BE2C (cell line): Measurements from ENCODE around the gene IFT74.

Source experiments
- DNase-seq: peaks from one replicate; pipeline ENCODE4 v3.0.0-alpha.2; 2020
- H3K27me3 ChIP-seq: fragments of 250-450 bp; sonication (Bioruptor Pico); 2 replicates; pipeline ENCODE4 v1.5.1; 2020; ENCODE audit warnings: mild to moderate bottlenecking
- H3K36me3 ChIP-seq: fragments of 250-450 bp; sonication (Bioruptor Pico); 2 replicates; pipeline ENCODE4 v1.5.1; 2020; ENCODE audit warnings: mild to moderate bottlenecking
- H3K4me1 ChIP-seq: fragments of 250-450 bp; sonication (Bioruptor Pico); 2 replicates; pipeline ENCODE4 v1.5.1; 2020
- H3K4me3 ChIP-seq: 2 replicates; pipeline ENCODE4 v1.5.1; 2011; ENCODE audit warnings: low read depth, low read length
- H3K9me3 ChIP-seq: fragments of 250-450 bp; sonication (Bioruptor Pico); 2 replicates; pipeline ENCODE4 v1.5.1; 2020
- TF ChIP-seq, protein P1 (sequence below): IDR thresholded peaks from 2 replicates; pipeline ENCODE4 v1.5.1; 2012; ENCODE audit warnings: mild to moderate bottlenecking, low read depth, low read length

Gene IFT74

DNA sequence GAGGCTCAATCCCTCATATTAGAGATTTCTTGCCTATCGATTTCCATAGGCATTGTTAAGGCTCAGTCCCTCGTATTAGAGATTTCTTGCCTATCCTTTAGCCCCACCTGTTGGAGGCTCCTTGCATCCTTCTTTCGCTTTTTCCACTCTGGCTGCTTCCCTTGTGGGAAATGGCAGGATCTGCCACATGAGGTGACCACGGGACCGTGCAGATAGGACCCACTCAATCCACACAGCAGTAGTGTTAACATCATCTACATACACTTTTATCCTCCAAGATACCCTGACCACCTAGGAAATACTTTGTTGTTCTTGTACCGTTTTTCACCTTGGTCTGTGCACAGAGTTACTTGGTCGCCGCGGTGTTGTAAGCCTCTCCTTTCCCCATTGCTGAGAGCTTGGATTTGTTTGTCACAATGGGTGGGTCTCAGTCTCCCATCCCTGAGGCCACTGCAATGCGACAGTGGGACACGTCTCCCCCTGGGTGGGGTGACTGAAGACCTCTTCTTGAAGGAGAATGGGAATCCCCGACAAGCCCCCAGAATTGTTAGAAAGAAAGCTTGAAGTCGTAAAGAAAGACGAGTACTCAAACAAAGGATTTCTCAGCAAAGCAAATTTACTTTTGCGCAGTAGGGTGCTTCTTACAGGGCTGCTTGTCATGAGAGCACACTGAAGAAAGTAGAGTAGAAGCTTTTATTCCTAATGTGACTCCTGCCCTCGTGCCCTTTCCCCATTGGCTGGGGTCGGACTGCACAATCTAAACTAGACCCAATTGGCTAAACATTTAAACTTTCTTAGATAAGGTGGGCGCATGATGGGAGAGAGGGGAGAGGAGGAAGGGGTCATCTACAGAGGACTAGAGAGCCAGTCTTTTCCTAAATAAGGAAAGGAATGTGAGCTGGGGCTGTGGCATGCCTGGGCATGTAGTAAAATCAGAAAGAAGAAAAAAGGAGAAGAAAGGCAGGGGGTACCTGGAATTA, 19.8 kb downstream of the IFT74 start:
- H3K9me3 ChIP-seq, result no peaks in the 10 kb centered on the region; the same call in 1 of the 2 replicates
- H3K27me3 ChIP-seq, result no peaks in the 10 kb centered on the region
- TF ChIP-seq, protein P1, sequence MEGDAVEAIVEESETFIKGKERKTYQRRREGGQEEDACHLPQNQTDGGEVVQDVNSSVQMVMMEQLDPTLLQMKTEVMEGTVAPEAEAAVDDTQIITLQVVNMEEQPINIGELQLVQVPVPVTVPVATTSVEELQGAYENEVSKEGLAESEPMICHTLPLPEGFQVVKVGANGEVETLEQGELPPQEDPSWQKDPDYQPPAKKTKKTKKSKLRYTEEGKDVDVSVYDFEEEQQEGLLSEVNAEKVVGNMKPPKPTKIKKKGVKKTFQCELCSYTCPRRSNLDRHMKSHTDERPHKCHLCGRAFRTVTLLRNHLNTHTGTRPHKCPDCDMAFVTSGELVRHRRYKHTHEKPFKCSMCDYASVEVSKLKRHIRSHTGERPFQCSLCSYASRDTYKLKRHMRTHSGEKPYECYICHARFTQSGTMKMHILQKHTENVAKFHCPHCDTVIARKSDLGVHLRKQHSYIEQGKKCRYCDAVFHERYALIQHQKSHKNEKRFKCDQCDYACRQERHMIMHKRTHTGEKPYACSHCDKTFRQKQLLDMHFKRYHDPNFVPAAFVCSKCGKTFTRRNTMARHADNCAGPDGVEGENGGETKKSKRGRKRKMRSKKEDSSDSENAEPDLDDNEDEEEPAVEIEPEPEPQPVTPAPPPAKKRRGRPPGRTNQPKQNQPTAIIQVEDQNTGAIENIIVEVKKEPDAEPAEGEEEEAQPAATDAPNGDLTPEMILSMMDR, result peak; percentile 82
- no peak overlapping the region for H3K4me3 ChIP-seq
- no peaks in the 10 kb centered on the region for H3K4me1 ChIP-seq
- no peaks in the 10 kb centered on the region for H3K36me3 ChIP-seq
- DNase-seq, result peak; percentile 49

DNA sequence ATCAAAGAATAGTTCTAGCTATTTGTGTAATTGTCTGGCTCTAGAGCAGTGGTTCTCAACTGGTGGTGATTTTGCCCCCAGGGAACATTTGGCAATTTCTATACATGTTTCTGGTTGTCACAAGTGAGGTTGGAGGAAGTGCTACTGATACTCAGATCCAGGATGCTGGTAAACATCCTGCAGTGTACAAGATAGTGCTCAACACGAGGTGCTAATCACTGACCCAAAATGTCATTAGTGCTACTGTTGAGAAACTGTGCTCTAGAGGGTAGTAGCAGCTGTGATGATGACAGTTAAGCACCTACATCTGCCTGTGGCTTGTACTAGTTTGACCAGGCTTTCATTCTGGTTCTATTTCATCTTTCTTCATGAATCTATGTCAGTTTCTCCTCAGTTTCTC, 27.1 kb downstream of the IFT74 start:
- Histone ChIP-seq H3K36me3 (no peaks in the 10 kb centered on the region), H3K4me3 (no peak overlapping the region), H3K9me3 (no peaks in the 10 kb centered on the region), H3K27me3 (no peaks in the 10 kb centered on the region), H3K4me1 (no peaks in the 10 kb centered on the region)
- TF ChIP-seq, protein P1, result no peak
- no peak for DNase-seq

DNA sequence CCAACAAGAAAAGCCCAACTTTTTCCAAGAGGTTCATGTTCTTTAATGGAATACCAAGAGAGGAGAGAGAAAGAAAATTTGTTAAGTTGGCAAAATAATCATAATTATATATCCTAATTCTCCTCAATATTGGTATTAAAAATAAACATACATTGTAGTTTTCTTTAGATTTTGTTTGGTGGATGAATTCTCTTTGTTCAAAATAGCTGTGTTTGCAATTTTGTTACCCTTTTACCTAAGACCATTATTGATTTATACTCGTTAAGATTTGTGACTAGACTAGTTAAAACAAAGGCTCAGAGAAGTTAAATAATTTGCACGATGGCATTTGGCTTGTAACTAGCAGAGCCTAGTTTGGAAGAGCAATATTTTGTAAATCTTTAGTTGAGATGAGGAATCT, 39.6 kb downstream of the IFT74 start:
- Histone ChIP-seq H3K4me3 (no peak overlapping the region), H3K4me1 (no peaks in the 10 kb centered on the region), H3K9me3 (no peaks in the 10 kb centered on the region), H3K27me3 (no peaks in the 10 kb centered on the region), H3K36me3 (no peaks in the 10 kb centered on the region)
- DNase-seq, result no peak
- TF ChIP-seq, protein P1, result no peak

DNA sequence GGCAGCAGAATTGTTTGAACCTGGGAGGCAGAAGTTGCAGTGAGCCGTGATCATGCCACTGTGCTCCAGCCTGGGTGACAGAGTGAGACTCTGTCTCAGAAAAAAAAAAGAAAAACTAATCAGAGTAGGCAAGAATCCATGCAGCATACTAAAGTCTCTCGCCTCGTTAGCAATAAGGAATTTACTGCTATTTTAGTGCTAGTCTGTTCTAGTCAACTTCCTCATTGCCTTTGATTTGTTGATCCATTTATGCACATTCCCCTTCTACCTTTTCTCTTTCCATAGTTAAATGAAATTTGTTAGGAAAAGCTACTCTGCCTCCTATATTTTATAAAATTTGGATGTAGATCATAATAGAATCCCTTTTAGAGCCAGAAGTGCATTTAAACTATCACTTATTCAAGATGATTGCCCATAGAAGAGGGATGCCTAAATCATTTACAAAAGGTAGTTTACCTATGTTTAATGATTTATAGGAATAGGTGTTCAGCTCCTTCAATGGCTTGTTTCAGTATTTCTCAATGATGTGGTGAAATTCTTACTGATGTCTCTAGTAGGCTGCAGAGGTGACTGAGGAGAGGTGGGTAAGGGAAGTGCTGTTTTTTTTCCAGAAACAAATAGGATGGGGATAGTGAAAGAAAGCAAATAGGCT, 47.3 kb downstream of the IFT74 start:
- H3K4me3 ChIP-seq, result no peak overlapping the region
- TF ChIP-seq, protein P1, result no peak
- no peaks in the 10 kb centered on the region for H3K9me3 ChIP-seq
- no peak for DNase-seq
- H3K27me3 ChIP-seq, result no peaks in the 10 kb centered on the region
- no peaks in the 10 kb centered on the region for H3K36me3 ChIP-seq
- H3K4me1 ChIP-seq, result no peaks in the 10 kb centered on the region

DNA sequence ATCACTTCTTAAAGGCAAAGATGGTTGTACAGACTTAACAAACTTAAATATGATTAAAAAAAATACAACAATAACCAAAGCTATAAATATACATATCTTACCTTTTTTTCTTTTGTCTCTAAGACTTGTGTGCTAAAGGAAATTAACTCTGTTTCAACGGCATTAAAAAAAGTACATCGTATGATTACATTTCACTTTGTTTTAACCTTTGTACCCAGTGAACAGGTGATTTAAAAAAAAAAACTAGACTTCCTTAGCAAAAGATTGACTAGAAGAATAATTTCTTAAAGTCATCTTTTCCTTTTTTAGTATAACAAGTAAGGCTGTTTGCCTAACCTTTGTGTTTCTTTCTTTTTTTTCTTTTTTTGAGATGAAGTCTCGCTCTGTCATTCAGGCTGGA, 49.3 kb downstream of the IFT74 start, which contains the start of gene LRRC19:
LRRC19 (minus strand) TSS at position 182 of the 400 bp plus-strand sequence. CDS start 5,978 bp downstream, outside the sequence.
- no peak within 1 kb of the TSS for H3K4me3 ChIP-seq
- TF ChIP-seq, protein P1, result no peak
- DNase-seq, result no peak
- H3K27me3 ChIP-seq, result no peaks in the 10 kb centered on the region
- no peaks in the 10 kb centered on the region for H3K4me1 ChIP-seq
- H3K9me3 ChIP-seq, result no peaks in the 10 kb centered on the region
- H3K36me3 ChIP-seq, result no peaks in the 10 kb centered on the region
